Loucy (cell line): ENCODE results near the gene RPL27A.
A peak's percentile ranks its signal among the peaks of the same experiment; 100 is the strongest.

Experiments used
- H2AFZ ChIP-seq: fragments of 200-600 bp; sonication (generic); 2 replicates; pipeline ENCODE4 v1.6.0; 2016; ENCODE audit warnings: antibody characterized with exemption, mild to moderate bottlenecking, low read length, moderate library complexity
- H3F3A ChIP-seq: fragments of 200-600 bp; 2 replicates; pipeline ENCODE4 v1.6.0; 2016; ENCODE audit warnings: antibody characterized with exemption, low read depth, mild to moderate bottlenecking
- H3K27me3 ChIP-seq: fragments of 200-600 bp; sonication (generic); 2 replicates; pipeline ENCODE4 v1.6.1; 2014; ENCODE audit warnings: low read length, mild to moderate bottlenecking; ENCODE audit not compliant: insufficient read depth, poor library complexity, severe bottlenecking
- H3K36me3 ChIP-seq: fragments of 200-600 bp; sonication (generic); 2 replicates; pipeline ENCODE4 v1.6.1; 2016; ENCODE audit warnings: low read length; ENCODE audit not compliant: insufficient read depth
- H3K4me1 ChIP-seq: fragments of 200-600 bp; sonication (generic); 2 replicates; pipeline ENCODE4 v1.5.1; 2014; ENCODE audit warnings: low read length, mild to moderate bottlenecking; ENCODE audit not compliant: insufficient read depth, poor library complexity, severe bottlenecking
- H3K4me2 ChIP-seq: fragments of 200-600 bp; sonication (generic); 2 replicates; pipeline ENCODE4 v1.6.0; 2014; ENCODE audit warnings: antibody characterized with exemption, low read length, low read depth, mild to moderate bottlenecking; ENCODE audit not compliant: poor library complexity, severe bottlenecking
- H3K4me3 ChIP-seq: fragments of 200-600 bp; sonication (generic); 2 replicates; pipeline ENCODE4 v1.5.1; 2014; ENCODE audit warnings: low read length, mild to moderate bottlenecking, mixed read lengths; ENCODE audit not compliant: poor library complexity, severe bottlenecking
- H3K79me2 ChIP-seq: fragments of 200-600 bp; sonication (generic); 2 replicates; pipeline ENCODE4 v1.6.1; 2014; ENCODE audit warnings: low read length; ENCODE audit not compliant: insufficient read depth
- H3K9ac ChIP-seq: fragments of 200-600 bp; sonication (generic); 2 replicates; pipeline ENCODE4 v1.6.0; 2014; ENCODE audit warnings: mild to moderate bottlenecking, low read depth, low read length, moderate library complexity; ENCODE audit not compliant: poor library complexity, severe bottlenecking
- H3K9me2 ChIP-seq: fragments of 200-600 bp; sonication (generic); replicated peaks from 2 replicates; pipeline ENCODE4 v1.6.1; 2016; ENCODE audit warnings: low read depth, low read length, mixed read lengths
- H3K9me3 ChIP-seq: fragments of 200-600 bp; sonication (generic); 2 replicates; pipeline ENCODE4 v1.6.1; 2014; ENCODE audit warnings: mild to moderate bottlenecking, antibody characterized with exemption, low read length, low read depth; ENCODE audit not compliant: insufficient read depth
- H4K20me1 ChIP-seq: fragments of 200-600 bp; sonication (generic); 2 replicates; pipeline ENCODE4 v1.6.0; 2014; ENCODE audit warnings: antibody characterized with exemption, low read length, mild to moderate bottlenecking; ENCODE audit not compliant: insufficient read depth, poor library complexity, severe bottlenecking
- CTCF ChIP-seq: fragments of 200-600 bp; sonication (generic); conservative IDR thresholded peaks from 2 replicates; pipeline ENCODE4 v1.5.1; 2014; ENCODE audit warnings: mild to moderate bottlenecking, antibody characterized with exemption, low read length
- EZH2phosphoT487 ChIP-seq: fragments of 200-600 bp; IDR thresholded peaks from 2 replicates; pipeline ENCODE4 v1.6.1; 2018; ENCODE audit warnings: antibody characterized with exemption, mild to moderate bottlenecking, moderate library complexity, borderline replicate concordance

The RPL27A gene

GRCh38 chr11:8679006-8679405 lies 3.6 kb upstream of the RPL27A start:
- Histone ChIP-seq H3K79me2 (peaks cover 26% of the 10 kb centered on the region), H3F3A (no peaks in the 10 kb centered on the region), H4K20me1 (peaks cover 14% of the 10 kb centered on the region), H3K4me2 (no peak overlapping the region), H2AFZ (no peak overlapping the region), H3K36me3 (no peaks in the 10 kb centered on the region), H3K9ac (no peak overlapping the region), H3K4me1 (peaks cover 13% of the 10 kb centered on the region), H3K27me3 (peaks cover 6% of the 10 kb centered on the region), H3K4me3 (no peak overlapping the region), H3K9me2 (no peaks in the 10 kb centered on the region), H3K9me3 (no peaks in the 10 kb centered on the region)
- TF ChIP-seq CTCF (no peak), EZH2phosphoT487 (no peak)

GRCh38 chr11:8681837-8682302 lies 722 bp upstream of the RPL27A start:
- no peaks in the 10 kb centered on the region for H3K9me2 ChIP-seq
- peaks cover 37% of the 10 kb centered on the region for H4K20me1 ChIP-seq
- H3K4me1 ChIP-seq = peaks cover 27% of the 10 kb centered on the region
- peaks cover 26% of the 10 kb centered on the region; the same call in 1 of the 2 replicates for H3K36me3 ChIP-seq
- peak overlapping the region; percentile 94 for H3K4me3 ChIP-seq
- peak overlapping the region; percentile 99 for H3K9ac ChIP-seq
- H3K9me3 ChIP-seq = no peaks in the 10 kb centered on the region
- H3K4me2 ChIP-seq = peak overlapping the region; percentile 68
- peaks cover 54% of the 10 kb centered on the region for H3K79me2 ChIP-seq
- TF ChIP-seq EZH2phosphoT487 = no peak
- TF ChIP-seq CTCF = no peak
- peaks cover 6% of the 10 kb centered on the region for H3K27me3 ChIP-seq
- H3F3A ChIP-seq = no peaks in the 10 kb centered on the region
- peak overlapping the region; percentile 78 for H2AFZ ChIP-seq

- H2AFZ ChIP-seq = no peak overlapping the region
- H3K79me2 ChIP-seq = peaks cover 55% of the 10 kb centered on the region
Measured at GRCh38 chr11:8683115-8683807, 669 bp downstream of the RPL27A start.

More at GRCh38 chr11:8683115-8683807, 669 bp downstream of the RPL27A start:
- peaks cover 33% of the 10 kb centered on the region for H3K4me1 ChIP-seq
- no peaks in the 10 kb centered on the region for H3K9me3 ChIP-seq
- H3K9ac ChIP-seq = peak overlapping the region; percentile 99
- peaks cover 6% of the 10 kb centered on the region for H3K27me3 ChIP-seq
- H3F3A ChIP-seq = peaks cover 4% of the 10 kb centered on the region
- peak overlapping the region; percentile 89 for H3K4me2 ChIP-seq
- TF ChIP-seq CTCF = no peak
- TF ChIP-seq EZH2phosphoT487 = no peak
- H4K20me1 ChIP-seq = peaks cover 37% of the 10 kb centered on the region
- peaks cover 28% of the 10 kb centered on the region; the same call in 1 of the 2 replicates for H3K36me3 ChIP-seq
- no peaks in the 10 kb centered on the region for H3K9me2 ChIP-seq
- H3K4me3 ChIP-seq = peak overlapping the region; percentile 94
